ENCODE results near the gene ZNF37A.
A peak's percentile ranks its signal among the peaks of the same experiment; 100 is the strongest.
"Not testable (repeated sequence)": the region's sequence is repeated elsewhere in the genome, so short reads cannot be mapped to it uniquely, and the experiment has no call there.

The ZNF37A gene

DNA sequence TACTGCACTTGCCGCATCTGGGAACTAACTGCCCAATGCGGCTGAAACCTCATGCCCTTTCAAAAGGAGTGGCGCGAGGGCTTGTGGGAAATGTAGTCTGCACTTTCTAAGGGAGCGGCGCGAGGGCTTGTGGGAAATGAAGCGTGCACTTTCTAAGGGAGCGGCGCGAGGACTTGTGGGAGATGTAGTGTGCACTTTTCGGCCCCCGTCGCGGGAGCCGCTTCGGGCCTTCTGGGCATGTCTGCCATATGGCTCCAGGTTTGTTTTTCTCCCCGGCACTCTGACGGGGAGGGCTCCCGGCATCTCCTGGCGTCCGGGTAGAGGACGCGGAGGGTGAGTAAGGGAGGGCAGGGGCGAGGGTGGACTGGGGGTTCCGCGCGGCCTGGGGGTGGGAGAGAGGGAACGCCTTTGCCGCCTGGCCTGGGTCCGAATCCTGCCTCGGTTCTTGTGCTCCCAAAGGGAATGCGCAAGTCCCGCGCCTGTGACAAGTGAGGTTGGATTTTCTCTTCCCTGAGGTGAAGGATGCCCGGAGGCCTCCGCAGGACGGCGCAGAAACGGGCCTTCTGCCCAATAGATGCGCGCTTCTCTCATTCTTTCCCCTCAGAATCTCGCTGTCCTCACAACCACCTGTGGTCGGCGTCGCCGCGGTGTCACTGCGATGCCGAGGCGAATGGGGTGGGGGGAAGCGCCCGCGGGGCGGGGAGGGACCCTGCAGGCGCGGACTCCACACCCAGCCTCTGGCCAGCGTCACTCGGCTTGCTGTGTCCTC, at the start of gene ZNF37A:
ZNF37A (plus strand) TSS at position 180 of the 769 bp plus-strand sequence. CDS start 2,281 bp downstream, outside the sequence.
- peak; percentile 82 for DNase-seq

GRCh38 chr10:38045129-38045528, 49.0 kb upstream of the ZNF37A start:
- no peak for DNase-seq

DNA sequence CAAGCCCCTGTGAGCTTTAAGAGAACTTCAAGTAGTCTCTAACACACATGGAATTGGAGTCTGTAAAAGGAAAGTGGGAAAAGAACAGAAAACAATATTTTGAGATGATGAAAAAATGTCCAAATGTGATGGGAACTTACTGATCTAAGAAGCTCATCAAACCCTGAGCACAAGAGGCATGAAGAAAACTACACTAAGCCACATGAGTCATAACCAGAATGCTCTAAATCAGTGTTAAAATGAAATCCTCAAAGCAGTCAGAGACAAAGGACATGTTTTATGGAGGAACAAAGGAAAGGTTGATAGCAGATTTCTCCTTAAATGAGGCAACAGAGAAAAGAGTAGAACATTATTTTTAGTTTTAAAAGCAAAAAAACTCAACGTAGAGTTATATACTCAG, 46.5 kb upstream of the ZNF37A start:
- no peak for DNase-seq

- DNase-seq = no peak
Measured at GRCh38 chr10:38050212-38050611, 43.9 kb upstream of the ZNF37A start.

DNA sequence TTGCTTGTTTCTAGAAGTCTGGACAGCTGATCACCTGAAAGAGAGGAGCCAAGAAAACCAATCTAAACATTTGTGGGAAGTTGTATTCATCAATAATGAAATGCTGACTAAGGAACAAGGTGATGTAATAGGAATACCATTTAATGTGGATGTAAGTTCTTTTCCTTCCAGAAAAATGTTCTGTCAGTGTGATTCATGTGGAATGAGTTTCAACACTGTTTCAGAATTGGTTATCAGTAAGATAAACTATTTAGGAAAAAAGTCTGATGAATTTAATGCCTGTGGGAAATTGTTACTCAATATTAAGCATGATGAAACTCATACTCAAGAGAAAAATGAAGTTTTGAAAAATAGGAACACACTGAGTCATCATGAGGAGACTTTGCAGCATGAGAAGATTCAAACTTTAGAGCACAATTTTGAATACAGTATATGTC, 39.8 kb upstream of the ZNF37A start:
- DNase-seq = no peak

GRCh38 chr10:38055274-38055894, 38.8 kb upstream of the ZNF37A start:
- not testable (repeated sequence) for DNase-seq

DNA sequence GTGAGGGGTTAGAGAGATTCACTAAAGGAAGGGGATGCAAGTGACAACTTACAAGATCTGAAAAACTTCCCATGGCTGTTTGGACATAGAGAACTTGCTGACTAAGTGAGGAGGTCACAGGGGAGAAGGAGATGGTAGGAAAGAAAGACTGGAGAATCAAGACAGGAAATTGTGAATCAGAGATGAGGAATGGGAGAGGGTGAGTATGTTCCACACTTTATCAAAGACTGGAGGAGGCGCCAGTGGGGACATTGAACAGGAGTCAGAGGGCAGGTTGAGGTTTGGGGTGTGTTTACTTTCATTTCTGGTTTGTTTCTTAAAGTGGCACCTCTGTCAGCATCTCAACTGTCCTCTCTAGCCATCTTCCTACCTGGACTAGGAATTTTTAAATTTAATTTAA, 24.5 kb upstream of the ZNF37A start:
- not testable (repeated sequence) for DNase-seq

DNA sequence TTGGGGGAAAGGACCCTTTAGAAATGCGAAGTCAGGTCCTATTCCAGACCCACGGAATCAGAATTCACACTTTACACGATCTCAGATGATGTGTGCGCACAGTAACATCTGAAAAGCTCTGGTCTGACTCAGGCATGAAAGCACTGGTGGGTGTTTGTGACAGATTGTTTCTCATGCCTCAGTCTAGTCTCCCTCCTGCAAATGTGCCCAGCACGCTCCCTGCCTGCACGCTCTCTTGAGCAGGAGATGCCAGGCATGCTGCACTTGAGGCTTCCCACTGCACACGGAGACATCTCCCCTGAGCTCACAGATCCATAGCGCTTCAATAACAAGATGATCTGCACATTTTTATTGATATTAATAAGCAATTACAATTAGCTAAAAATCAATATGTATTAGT, 23.6 kb upstream of the ZNF37A start:
- no peak for DNase-seq

DNA sequence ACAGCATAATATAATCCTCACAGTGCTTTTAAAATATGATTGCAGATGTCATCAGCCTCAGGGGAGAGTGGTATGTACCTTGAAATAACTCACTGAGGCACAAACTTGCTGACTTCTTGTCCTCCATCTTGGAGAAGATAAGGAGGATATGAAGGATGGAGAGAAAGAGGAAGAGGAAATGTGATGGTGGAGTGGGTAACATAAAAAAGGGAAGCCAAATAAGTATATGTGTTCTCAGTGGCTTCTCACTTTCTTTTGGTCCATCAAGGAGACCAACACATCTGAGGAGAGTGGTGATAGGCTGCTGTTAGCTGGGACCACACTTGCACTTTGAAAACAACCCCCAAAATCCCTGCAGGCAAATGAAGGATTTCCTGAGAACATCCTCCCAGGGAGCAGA, 21.6 kb upstream of the ZNF37A start:
- DNase-seq = no peak

- DNase-seq = no peak
Measured at GRCh38 chr10:38076687-38077086, 17.4 kb upstream of the ZNF37A start.

DNA sequence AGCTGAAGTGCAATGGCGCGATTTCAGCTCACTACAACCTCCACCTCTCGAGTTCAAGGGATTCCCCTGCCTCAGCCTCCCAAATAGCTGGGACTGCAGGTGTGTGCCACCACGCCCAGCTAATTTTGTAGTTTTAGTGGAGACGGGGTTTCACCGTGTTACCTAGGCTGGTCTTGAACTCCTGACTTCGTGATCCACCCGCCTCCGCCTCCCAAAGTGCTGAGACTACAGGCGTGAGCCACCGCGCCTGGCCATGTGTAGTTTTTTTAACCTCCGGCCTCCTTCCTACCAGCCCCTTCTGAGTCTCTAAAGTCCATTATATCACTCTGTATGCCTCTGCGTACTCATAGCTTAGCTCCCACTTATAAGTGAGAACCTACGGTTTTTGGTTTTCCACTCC, 819 bp upstream of the ZNF37A start:
- not testable (repeated sequence) for DNase-seq

DNA sequence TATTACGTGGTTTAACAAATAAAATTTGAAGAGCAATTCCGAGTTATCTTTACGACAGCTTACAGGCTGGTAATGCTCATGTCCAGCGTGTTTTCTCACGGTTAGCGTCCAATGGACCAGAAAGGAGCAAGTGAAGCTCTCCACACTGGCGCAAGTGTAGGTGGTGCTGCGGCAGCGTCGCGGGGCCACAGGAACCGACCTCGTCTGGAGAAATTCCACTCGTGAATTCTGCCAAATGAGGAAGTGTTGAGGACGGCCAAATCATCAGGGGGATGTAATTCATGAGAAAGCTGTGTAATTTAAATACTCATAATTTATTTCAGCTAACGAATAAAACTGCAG, 350 bp upstream of the ZNF37A start:
- DNase-seq = no peak

DNA sequence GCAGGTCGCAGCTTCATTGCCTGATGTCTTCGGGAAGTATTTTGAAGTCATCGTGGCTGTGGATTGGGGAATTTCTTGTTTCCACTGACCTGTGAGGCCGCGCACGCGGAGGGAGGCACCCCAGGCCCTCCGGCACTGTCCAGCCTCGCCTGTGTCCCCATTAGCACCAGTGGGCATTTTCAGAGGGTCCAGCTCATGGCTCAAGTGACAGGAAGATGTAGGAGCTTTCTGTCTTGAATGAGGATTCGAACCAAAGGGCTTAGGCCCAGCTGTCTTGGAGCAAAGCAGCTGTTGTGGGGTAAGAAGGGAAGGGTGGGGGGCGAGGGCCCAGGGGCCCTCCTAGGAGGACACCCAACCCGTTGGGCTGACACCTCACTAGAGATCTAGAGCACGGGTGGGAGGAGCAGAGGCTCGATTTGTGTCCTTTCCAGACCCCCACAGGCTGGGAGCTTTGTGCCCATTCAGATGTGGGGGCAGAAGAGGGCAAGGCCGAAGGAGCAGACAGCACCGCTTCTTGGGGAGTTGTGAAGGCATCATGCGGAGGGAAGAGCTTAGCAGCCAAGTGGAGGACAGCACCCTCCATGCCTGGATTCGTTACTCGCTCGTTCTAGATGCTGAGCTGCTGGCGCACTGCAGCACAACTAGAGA, 914 bp downstream of the ZNF37A start:
- no peak for DNase-seq

GRCh38 chr10:38102880-38103279, 8.7 kb downstream of the ZNF37A start:
- no peak for DNase-seq

- no peak for DNase-seq
Measured at GRCh38 chr10:38103756-38104155, 9.6 kb downstream of the ZNF37A start.

GRCh38 chr10:38112159-38112558, 18.0 kb downstream of the ZNF37A start:
- DNase-seq = no peak

GRCh38 chr10:38118072-38118807, 24.1 kb downstream of the ZNF37A start:
- no peak for DNase-seq

- DNase-seq = no peak
Measured at GRCh38 chr10:38119038-38119437, 24.9 kb downstream of the ZNF37A start.

DNA sequence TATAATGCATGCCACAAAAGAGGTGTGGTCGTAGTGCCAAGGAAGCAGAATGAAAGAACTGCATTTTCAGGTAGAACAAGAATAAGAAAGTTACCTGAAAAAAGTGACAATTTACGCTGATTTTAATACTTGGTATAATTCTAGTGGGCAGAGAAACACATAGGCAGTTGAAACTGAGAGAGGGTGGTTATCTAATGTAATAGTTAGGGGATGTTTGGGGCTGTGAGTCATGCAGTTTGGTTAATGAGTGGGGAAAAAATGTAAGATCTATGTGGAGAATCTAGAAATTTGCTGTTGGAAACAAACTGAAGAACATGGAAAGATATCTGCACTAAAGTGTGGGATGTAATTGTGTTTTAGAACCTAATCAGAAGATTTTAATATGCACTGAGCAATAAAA, 33.7 kb downstream of the ZNF37A start:
- DNase-seq = no peak

GRCh38 chr10:38143587-38143986, 49.5 kb downstream of the ZNF37A start:
- no peak for DNase-seq

DNA sequence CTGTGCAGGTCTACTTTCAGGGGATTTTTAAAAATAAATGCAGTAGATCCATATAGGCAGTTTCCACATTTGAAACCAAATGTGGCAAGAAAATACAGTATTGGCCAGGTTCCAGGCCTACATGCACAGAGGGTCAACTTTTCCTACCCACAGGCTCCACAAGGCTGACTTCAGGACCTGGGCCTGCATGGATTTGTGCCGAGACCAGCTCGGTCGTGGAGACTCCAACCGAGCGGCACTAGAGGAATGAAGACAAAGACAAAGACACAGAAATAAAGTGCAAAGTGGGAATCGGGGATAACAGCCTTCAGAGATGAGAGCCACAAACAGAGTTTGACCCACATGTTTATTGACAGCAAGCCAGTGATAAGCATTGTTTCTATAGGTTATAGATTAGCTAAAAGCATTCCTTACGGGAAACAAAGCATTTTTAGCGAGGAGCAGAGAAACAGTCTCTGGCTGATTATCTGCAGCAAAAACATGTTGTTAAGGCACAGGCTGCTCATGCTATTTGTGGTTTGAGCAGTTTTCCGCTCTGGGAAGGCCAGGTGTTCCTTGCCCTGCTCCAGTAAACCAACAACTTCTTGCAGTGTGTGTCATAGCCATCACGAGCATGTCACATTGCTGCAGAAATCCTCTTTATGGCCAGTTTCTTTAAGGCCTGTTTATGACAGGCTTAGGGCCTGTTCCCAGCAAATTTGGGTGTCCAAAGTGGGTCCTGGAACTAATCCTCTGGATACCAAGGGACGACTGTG, 52.6 kb downstream of the ZNF37A start:
- no peak for DNase-seq

- no peak for DNase-seq
Measured at GRCh38 chr10:38147686-38148085, 53.5 kb downstream of the ZNF37A start.
